ENCODE results near the gene KCNQ2.

Gene KCNQ2

GRCh38 chr20:63432577-63433325 is 39.7 kb downstream of the KCNQ2 start:
- no peak for DNase-seq

GRCh38 chr20:63431944-63432343 is 40.5 kb downstream of the KCNQ2 start:
- no peak for DNase-seq

- DNase-seq, result no peak
These were observed 41.6 kb downstream of the KCNQ2 start for GRCh38 chr20:63430891-63431290.

GRCh38 chr20:63429992-63430391 is 42.5 kb downstream of the KCNQ2 start:
- no peak for DNase-seq

- no peak for DNase-seq
These were observed 43.4 kb downstream of the KCNQ2 start for GRCh38 chr20:63428906-63429575.

- no peak for DNase-seq
These were observed 44.6 kb downstream of the KCNQ2 start for GRCh38 chr20:63427724-63428330.

GRCh38 chr20:63427206-63427605 is 45.2 kb downstream of the KCNQ2 start:
- no peak for DNase-seq

GRCh38 chr20:63425846-63426485 is 46.5 kb downstream of the KCNQ2 start:
- DNase-seq, result no peak

- DNase-seq, result no peak
These were observed 47.8 kb downstream of the KCNQ2 start for GRCh38 chr20:63424613-63425012.

- DNase-seq, result no peak
These were observed 48.7 kb downstream of the KCNQ2 start for GRCh38 chr20:63423751-63424150.

- DNase-seq, result no peak
These were observed 49.8 kb downstream of the KCNQ2 start for GRCh38 chr20:63422653-63423052.

- DNase-seq, result no peak
These were observed 50.5 kb downstream of the KCNQ2 start for GRCh38 chr20:63421913-63422312.

GRCh38 chr20:63421094-63421692 is 51.3 kb downstream of the KCNQ2 start:
- no peak for DNase-seq

GRCh38 chr20:63420359-63421093 is 51.9 kb downstream of the KCNQ2 start:
- DNase-seq, result no peak

- no peak for DNase-seq
These were observed 53.2 kb downstream of the KCNQ2 start for GRCh38 chr20:63419299-63419698.

GRCh38 chr20:63418617-63419016 is 53.8 kb downstream of the KCNQ2 start:
- no peak for DNase-seq

GRCh38 chr20:63417738-63418120 is 54.7 kb downstream of the KCNQ2 start:
- no peak for DNase-seq

- no peak for DNase-seq
These were observed 55.2 kb downstream of the KCNQ2 start for GRCh38 chr20:63417097-63417737.

- no peak for DNase-seq
These were observed 55.8 kb downstream of the KCNQ2 start for GRCh38 chr20:63416631-63417030.

- no peak for DNase-seq
These were observed 56.6 kb downstream of the KCNQ2 start for GRCh38 chr20:63415647-63416391.

- no peak for DNase-seq
These were observed 57.6 kb downstream of the KCNQ2 start for GRCh38 chr20:63414720-63415430.

Data from GF-D8 (cell line).